Stimulated activated naive CD4-positive, alpha-beta T cell (primary cell): Measurements from ENCODE around the gene CD40.
"Not testable (repeated sequence)": the region's sequence is repeated elsewhere in the genome, so short reads cannot be mapped to it uniquely, and the experiment has no call there.

Source experiments
- DNase-seq, 6 experiments: peaks; one replicate each; lab custom pipeline; 2025; lab: John Stamatoyannopoulos, UW

Gene CD40

GRCh38 chr20:46093531-46093930, 24.6 kb upstream of the CD40 start:
- no peak for DNase-seq

- DNase-seq = no peak
Measured at GRCh38 chr20:46099491-46100287, 18.4 kb upstream of the CD40 start.

- DNase-seq = not testable (repeated sequence)
Measured at GRCh38 chr20:46100444-46100843, 17.7 kb upstream of the CD40 start.

- no peak for DNase-seq
Measured at GRCh38 chr20:46100988-46101387, 17.1 kb upstream of the CD40 start.

GRCh38 chr20:46101957-46102356, 16.2 kb upstream of the CD40 start:
- DNase-seq = no peak

- DNase-seq = no peak
Measured at GRCh38 chr20:46102940-46103339, 15.2 kb upstream of the CD40 start.

- DNase-seq = no peak
Measured at GRCh38 chr20:46104262-46104661, 13.9 kb upstream of the CD40 start.

GRCh38 chr20:46107061-46107460, 11.1 kb upstream of the CD40 start:
- DNase-seq = no peak

GRCh38 chr20:46108435-46108841, 9.7 kb upstream of the CD40 start:
- DNase-seq = no peak

GRCh38 chr20:46108976-46109375, 9.1 kb upstream of the CD40 start:
- DNase-seq = no peak

- DNase-seq = no peak
Measured at GRCh38 chr20:46111028-46111835, 6.9 kb upstream of the CD40 start.

GRCh38 chr20:46111836-46112212, 6.3 kb upstream of the CD40 start:
- no peak for DNase-seq

GRCh38 chr20:46112430-46113112, 5.5 kb upstream of the CD40 start:
- DNase-seq = no peak

- DNase-seq = no peak
Measured at GRCh38 chr20:46113113-46113470, 5.0 kb upstream of the CD40 start.

GRCh38 chr20:46114449-46114848, 3.7 kb upstream of the CD40 start:
- no peak for DNase-seq

- peak in 3 of 6 experiments; percentile 17 to 37 (median 36) for DNase-seq
Measured at GRCh38 chr20:46118481-46119020, 437 bp downstream of the CD40 start.

GRCh38 chr20:46119028-46119546, 973 bp downstream of the CD40 start:
- no peak for DNase-seq

GRCh38 chr20:46119547-46119946, 1.4 kb downstream of the CD40 start:
- DNase-seq = no peak

GRCh38 chr20:46120136-46120535, 2.0 kb downstream of the CD40 start:
- no peak for DNase-seq

GRCh38 chr20:46121184-46121930, 3.2 kb downstream of the CD40 start:
- no peak for DNase-seq

- no peak for DNase-seq
Measured at GRCh38 chr20:46122071-46122470, 4.0 kb downstream of the CD40 start.
